SJSA1 (cell line): ENCODE measurements around the gene FBXL17. TPM values are rescaled to one million over a fixed set of nuclear protein-coding genes. Genes with fewer than 3 reads are reported as not detected.

Experiments
- DNase-seq, 2 experiments: peaks; one replicate each; pipeline ENCODE4 v3.0.0-alpha.2; 2015 to 2020; ENCODE audit warnings: low spot score in 2 of 2, low read depth in 1 of 2
- H3K27ac ChIP-seq: fragments of 250-450 bp; sonication (Bioruptor Pico); 2 replicates; pipeline ENCODE4 v1.5.1; 2020; ENCODE audit warnings: mild to moderate bottlenecking, moderate library complexity
- H3K27me3 ChIP-seq: fragments of 250-450 bp; sonication (Bioruptor Pico); replicated peaks from 2 replicates; pipeline ENCODE4 v1.5.1; 2020; ENCODE audit warnings: mild to moderate bottlenecking, moderate library complexity
- H3K36me3 ChIP-seq: fragments of 250-450 bp; sonication (Bioruptor Pico); 2 replicates; pipeline ENCODE4 v1.5.1; 2020; ENCODE audit warnings: mild to moderate bottlenecking
- H3K4me1 ChIP-seq: fragments of 250-450 bp; sonication (Bioruptor Pico); replicated peaks from 2 replicates; pipeline ENCODE4 v1.6.1; 2021; ENCODE audit warnings: mild to moderate bottlenecking
- H3K4me3 ChIP-seq: fragments of 250-450 bp; sonication (Bioruptor Pico); 2 replicates; pipeline ENCODE4 v1.5.1; 2020; ENCODE audit warnings: mild to moderate bottlenecking
- H3K9me3 ChIP-seq: fragments of 250-450 bp; sonication (Bioruptor Pico); replicated peaks from 2 replicates; pipeline ENCODE4 v1.5.1; 2020; ENCODE audit warnings: mild to moderate bottlenecking
- total RNA-seq: library from RNA; depleted of rRNA; stranded (reverse); fragments of >200 nt; shearing (Covaris generic); gene quantifications from 2 replicates; pipeline ENCODE4 v1.2.3, GENCODE V29; 2014

FBXL17 gene
- total RNA-seq, 1 experiment from 2014 or later = 11.5 TPM

GRCh38 chr5:108386345-108387061 is 4.6 kb upstream of the FBXL17 start:
- no peak overlapping the region for H3K27ac ChIP-seq
- H3K9me3 ChIP-seq = peaks cover 2% of the 10 kb centered on the region; the same call in 1 of the 2 replicates
- 0 out of 2 replicates have a peak, but pooled peaks cover under 1% of the 10 kb centered on the region for H3K27me3 ChIP-seq
- peaks cover 8% of the 10 kb centered on the region for H3K36me3 ChIP-seq
- H3K4me1 ChIP-seq = peaks cover 12% of the 10 kb centered on the region
- DNase-seq = no peak
- no peak overlapping the region for H3K4me3 ChIP-seq

DNA sequence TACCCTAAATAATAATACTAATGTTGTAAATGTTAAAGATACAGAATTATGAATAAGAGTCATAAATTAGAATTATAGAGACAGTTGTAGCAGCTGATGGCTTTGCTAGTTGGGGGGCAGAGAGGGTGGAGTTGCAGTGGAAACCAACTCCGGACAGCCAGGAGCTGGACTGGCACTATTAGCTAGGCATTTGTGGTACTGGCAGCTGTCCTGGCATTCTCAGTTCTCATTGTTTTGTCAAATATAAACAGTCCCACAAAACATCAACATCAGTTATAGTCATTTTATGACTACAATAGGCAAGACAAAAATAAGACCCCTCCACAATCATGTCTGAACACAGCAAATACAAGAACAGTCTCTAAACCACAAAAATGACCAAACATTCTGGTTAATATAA is 2.8 kb upstream of the FBXL17 start:
- H3K9me3 ChIP-seq = peaks cover 2% of the 10 kb centered on the region; the same call in 1 of the 2 replicates
- peaks cover 16% of the 10 kb centered on the region for H3K4me1 ChIP-seq
- H3K27ac ChIP-seq = no peak overlapping the region
- DNase-seq = no peak
- H3K4me3 ChIP-seq = no peak overlapping the region
- peaks cover 14% of the 10 kb centered on the region for H3K36me3 ChIP-seq
- no peaks in the 10 kb centered on the region for H3K27me3 ChIP-seq

DNA sequence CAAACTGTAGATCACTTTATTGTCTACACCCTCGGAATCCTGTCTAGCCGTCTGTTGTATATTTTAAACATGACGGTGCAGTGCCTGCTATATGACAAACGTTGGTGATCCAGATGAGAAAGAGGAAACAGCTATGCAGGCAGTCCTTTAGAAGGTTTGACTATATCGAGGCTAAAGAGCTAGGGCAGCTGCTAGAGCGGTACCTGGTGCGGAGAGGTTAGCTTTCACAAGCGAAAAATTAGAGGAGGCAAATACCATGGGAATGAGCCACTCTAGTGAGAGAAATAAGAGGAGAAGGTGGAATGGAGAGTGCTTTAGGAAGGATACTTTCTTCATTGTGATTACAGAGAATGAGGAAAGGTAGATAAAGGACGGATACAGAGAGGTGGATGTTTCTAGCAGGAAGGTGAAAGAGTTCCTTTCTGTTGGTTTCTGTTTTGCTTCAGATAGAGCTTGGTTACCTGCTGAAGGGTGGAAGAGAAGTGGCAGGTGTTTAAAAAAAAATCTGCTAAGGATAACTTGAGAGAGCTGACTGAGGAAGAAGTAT is 959 bp upstream of the FBXL17 start:
- peaks cover 17% of the 10 kb centered on the region for H3K4me1 ChIP-seq
- H3K4me3 ChIP-seq = peak overlapping the region; percentile 83
- H3K27me3 ChIP-seq = no peaks in the 10 kb centered on the region
- H3K9me3 ChIP-seq = peaks cover 2% of the 10 kb centered on the region; the same call in 1 of the 2 replicates
- DNase-seq = no peak
- H3K36me3 ChIP-seq = peaks cover 14% of the 10 kb centered on the region
- no peak overlapping the region for H3K27ac ChIP-seq

- peak; percentile 76 to 77 for DNase-seq
- Histone ChIP-seq H3K27ac (peak overlapping the region; percentile 80), H3K36me3 (peaks cover 14% of the 10 kb centered on the region), H3K4me3 (peak overlapping the region; percentile 83), H3K9me3 (peaks cover 2% of the 10 kb centered on the region; the same call in 1 of the 2 replicates), H3K27me3 (no peaks in the 10 kb centered on the region), H3K4me1 (peaks cover 17% of the 10 kb centered on the region)
Measured at GRCh38 chr5:108381350-108381953, 446 bp downstream of the FBXL17 start.

- Histone ChIP-seq H3K27ac (peak overlapping the region; percentile 80), H3K4me1 (peaks cover 17% of the 10 kb centered on the region), H3K27me3 (no peaks in the 10 kb centered on the region), H3K4me3 (peak overlapping the region; percentile 83), H3K9me3 (peaks cover 2% of the 10 kb centered on the region; the same call in 1 of the 2 replicates), H3K36me3 (peaks cover 14% of the 10 kb centered on the region)
- DNase-seq = peak in 1 of 2 experiments; percentile 22
Measured at GRCh38 chr5:108380531-108381349, 1.2 kb downstream of the FBXL17 start.

DNA sequence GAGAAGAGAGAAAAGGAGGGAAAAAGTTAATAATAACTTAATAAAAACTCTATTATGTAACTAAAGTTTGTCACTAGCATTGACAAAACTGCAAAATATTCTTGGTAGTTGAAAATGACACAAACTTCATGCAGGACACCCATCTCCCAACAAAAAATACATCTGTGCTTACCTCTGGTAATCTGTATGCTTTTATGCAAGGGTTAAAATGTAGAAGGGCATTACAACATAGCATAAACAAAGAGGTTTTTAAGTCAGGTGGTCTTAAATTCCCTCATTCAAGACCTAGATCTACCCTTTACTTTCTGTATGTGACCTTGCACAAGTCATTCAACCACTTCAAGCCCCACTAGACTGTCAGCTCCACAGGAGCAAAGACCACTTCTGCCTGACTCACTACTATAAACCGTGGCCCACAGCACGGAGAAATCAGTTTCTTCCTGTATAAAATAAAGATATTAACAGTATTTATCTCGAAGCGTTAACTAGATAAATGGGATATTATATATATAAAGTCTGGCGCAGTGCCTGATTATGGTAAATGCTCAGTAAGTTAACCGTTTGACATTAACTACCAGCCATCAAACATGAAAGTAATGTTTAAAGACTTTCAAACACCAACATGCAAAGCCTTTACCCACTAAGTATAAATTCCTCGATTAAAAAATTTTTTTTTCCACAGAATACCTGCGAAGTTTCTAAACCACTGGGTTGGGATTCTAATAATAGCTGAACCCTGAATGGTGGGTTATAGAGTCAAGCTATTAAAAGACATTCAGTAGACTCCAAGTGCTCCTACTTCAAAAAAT is 2.0 kb downstream of the FBXL17 start:
- H3K4me3 ChIP-seq = peak overlapping the region; percentile 83
- peaks cover 2% of the 10 kb centered on the region; the same call in 1 of the 2 replicates for H3K9me3 ChIP-seq
- no peak overlapping the region for H3K27ac ChIP-seq
- peak in 1 of 2 experiments; percentile 9 for DNase-seq
- peaks cover 14% of the 10 kb centered on the region for H3K4me1 ChIP-seq
- H3K36me3 ChIP-seq = peaks cover 14% of the 10 kb centered on the region
- no peaks in the 10 kb centered on the region for H3K27me3 ChIP-seq

DNA sequence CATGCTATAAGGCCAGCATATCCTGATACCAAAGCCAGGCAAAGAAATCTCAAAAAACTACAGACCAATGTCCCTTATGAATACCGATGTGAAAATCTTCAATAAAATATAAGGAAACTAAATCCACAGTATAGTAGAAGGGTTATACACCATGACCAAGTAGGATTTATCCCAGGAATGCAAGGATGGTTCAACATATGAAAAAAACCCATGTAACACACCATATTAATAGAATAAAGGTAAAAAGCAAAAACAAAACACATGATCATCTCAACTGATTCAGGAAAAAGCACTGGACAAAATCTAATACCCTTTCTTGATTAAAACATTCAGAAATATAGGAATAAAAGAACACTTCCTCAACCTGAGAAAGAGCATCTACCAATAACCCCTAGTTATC is 6.1 kb downstream of the FBXL17 start:
- H3K4me1 ChIP-seq = peaks cover 4% of the 10 kb centered on the region; the same call in 1 of the 2 replicates
- H3K4me3 ChIP-seq = no peak overlapping the region
- H3K36me3 ChIP-seq = no peaks in the 10 kb centered on the region
- H3K27me3 ChIP-seq = no peaks in the 10 kb centered on the region
- DNase-seq = no peak
- H3K27ac ChIP-seq = no peak overlapping the region
- peaks cover 3% of the 10 kb centered on the region; the same call in 1 of the 2 replicates for H3K9me3 ChIP-seq

DNA sequence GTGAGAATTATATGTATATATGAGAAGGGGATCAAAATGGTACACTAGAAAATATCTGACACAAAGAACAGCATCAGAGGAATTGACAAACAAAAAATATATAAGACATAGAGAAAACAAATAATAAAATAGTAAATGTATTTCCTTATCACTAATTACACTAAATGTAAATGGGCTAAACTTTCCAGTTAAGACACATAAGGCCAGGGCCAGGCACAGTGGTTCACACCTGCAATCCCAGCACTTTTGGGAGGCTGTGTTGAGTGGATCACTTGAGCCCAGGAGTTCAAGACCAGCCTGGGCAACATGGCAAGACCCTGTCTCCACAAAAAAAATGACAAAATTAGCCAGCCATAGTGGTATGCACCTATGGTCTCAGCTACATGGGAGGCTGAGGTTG is 8.5 kb downstream of the FBXL17 start:
- H3K27ac ChIP-seq = no peak overlapping the region
- no peaks in the 10 kb centered on the region for H3K4me1 ChIP-seq
- DNase-seq = no peak
- no peaks in the 10 kb centered on the region for H3K36me3 ChIP-seq
- peaks cover 3% of the 10 kb centered on the region; the same call in 1 of the 2 replicates for H3K9me3 ChIP-seq
- no peak overlapping the region for H3K4me3 ChIP-seq
- no peaks in the 10 kb centered on the region for H3K27me3 ChIP-seq

DNA sequence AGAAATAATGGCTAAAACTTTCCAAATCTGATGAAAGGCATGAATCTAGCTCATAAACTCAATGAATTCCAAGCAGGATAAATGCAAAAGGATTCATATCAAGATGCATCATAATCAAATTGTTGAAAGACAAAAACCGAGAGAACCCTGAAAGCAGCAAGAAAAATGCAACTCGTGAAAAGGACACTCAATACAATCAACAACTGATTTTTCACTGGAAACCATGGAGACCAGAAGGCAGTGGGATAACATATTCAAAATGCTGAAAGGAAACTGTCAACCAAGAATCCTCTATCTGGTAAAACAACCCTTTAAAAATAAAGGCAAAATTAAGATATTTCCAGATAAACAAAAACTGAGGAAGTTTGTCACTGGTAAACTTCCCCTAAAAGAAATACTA is 9.5 kb downstream of the FBXL17 start:
- no peak for DNase-seq
- H3K9me3 ChIP-seq = peaks cover 3% of the 10 kb centered on the region; the same call in 1 of the 2 replicates
- H3K36me3 ChIP-seq = no peaks in the 10 kb centered on the region
- H3K4me1 ChIP-seq = no peaks in the 10 kb centered on the region
- no peak overlapping the region for H3K4me3 ChIP-seq
- H3K27ac ChIP-seq = no peak overlapping the region
- H3K27me3 ChIP-seq = no peaks in the 10 kb centered on the region

DNA sequence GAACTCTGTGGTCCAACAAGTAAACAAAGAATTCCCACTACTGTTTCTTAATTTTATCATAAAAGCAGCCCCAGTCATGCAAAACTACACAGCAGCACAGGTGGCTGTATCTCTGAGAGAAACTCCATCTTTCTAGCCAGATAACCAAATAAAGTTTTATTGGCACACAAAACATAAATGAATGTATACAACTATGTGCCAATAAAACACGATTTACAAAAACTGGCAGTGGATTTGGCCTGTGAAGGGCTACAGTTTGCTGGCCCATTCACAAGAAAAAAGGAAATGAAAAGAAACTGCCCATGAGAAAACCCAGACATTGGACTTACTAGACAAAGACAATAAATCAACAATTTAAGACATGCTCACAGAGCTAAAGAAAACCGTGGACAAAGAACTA is 10.6 kb downstream of the FBXL17 start:
- H3K9me3 ChIP-seq = peaks cover 3% of the 10 kb centered on the region; the same call in 1 of the 2 replicates
- H3K27me3 ChIP-seq = no peaks in the 10 kb centered on the region
- no peak for DNase-seq
- H3K27ac ChIP-seq = no peak overlapping the region
- no peak overlapping the region for H3K4me3 ChIP-seq
- no peaks in the 10 kb centered on the region for H3K36me3 ChIP-seq
- H3K4me1 ChIP-seq = no peaks in the 10 kb centered on the region

GRCh38 chr5:108369167-108369566 is 12.7 kb downstream of the FBXL17 start:
- Histone ChIP-seq H3K27me3 (no peaks in the 10 kb centered on the region), H3K27ac (no peak overlapping the region), H3K4me1 (no peaks in the 10 kb centered on the region), H3K9me3 (peaks cover 2% of the 10 kb centered on the region; the same call in 1 of the 2 replicates), H3K36me3 (no peaks in the 10 kb centered on the region), H3K4me3 (no peak overlapping the region)
- no peak for DNase-seq

DNA sequence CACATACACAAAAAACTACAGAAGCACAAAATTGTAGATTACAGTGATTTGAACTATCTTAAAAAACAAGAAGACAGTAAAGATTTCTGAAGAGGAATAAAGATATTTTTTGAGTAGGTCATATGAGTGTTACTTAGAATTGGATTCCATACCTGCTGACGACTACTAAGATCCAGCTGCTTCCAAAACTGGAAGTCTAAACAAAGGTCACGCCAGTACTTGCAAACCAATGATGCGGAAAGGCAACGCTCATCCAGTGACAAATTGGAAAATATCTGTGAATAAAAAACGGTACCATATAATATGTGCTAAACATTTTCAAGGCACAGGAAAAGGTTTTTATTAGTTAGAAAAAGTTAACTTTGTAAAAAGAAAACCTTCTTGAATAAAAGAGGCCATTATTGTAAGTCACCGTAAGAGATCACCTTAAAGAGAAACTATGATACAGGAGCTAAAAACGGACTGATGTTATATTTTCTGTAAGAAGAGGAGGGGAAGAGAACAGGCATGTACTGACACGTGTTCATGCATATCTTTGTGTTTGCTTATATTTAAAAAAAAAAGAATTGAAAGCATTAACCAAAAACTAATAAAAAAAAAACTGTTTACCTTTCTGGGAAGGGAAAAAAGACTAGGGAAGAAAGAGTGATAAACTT is 14.1 kb downstream of the FBXL17 start:
- H3K27ac ChIP-seq = no peak overlapping the region
- no peak overlapping the region for H3K4me3 ChIP-seq
- no peaks in the 10 kb centered on the region for H3K36me3 ChIP-seq
- H3K9me3 ChIP-seq = no peaks in the 10 kb centered on the region
- DNase-seq = no peak
- no peaks in the 10 kb centered on the region for H3K4me1 ChIP-seq
- no peaks in the 10 kb centered on the region for H3K27me3 ChIP-seq
